ENCODE measurements around the gene FHOD3.

Gene FHOD3

GRCh38 chr18:36415171-36415570 lies 117.7 kb downstream of the FHOD3 start:
- no peak for DNase-seq

- DNase-seq: no peak
Measured at GRCh38 chr18:36415625-36416024, 118.1 kb downstream of the FHOD3 start.

- no peak for DNase-seq
Measured at GRCh38 chr18:36419188-36419899, 121.8 kb downstream of the FHOD3 start.

- DNase-seq: no peak
Measured at GRCh38 chr18:36419900-36420531, 122.5 kb downstream of the FHOD3 start.

GRCh38 chr18:36420826-36421225 lies 123.3 kb downstream of the FHOD3 start:
- no peak for DNase-seq

- DNase-seq: no peak
Measured at GRCh38 chr18:36424741-36425142, 127.2 kb downstream of the FHOD3 start.

- DNase-seq: no peak
Measured at GRCh38 chr18:36427369-36427768, 129.9 kb downstream of the FHOD3 start.

- no peak for DNase-seq
Measured at GRCh38 chr18:36427831-36428230, 130.3 kb downstream of the FHOD3 start.

- no peak for DNase-seq
Measured at GRCh38 chr18:36428431-36429029, 131.0 kb downstream of the FHOD3 start.

GRCh38 chr18:36432880-36433555 lies 135.5 kb downstream of the FHOD3 start:
- DNase-seq: no peak

- DNase-seq: no peak
Measured at GRCh38 chr18:36436387-36436786, 138.9 kb downstream of the FHOD3 start.

- no peak for DNase-seq
Measured at GRCh38 chr18:36440614-36441013, 143.1 kb downstream of the FHOD3 start.

- no peak for DNase-seq
Measured at GRCh38 chr18:36441426-36442240, 144.1 kb downstream of the FHOD3 start.

- no peak for DNase-seq
Measured at GRCh38 chr18:36442717-36443116, 145.2 kb downstream of the FHOD3 start.

- DNase-seq: no peak
Measured at GRCh38 chr18:36446059-36446458, 148.5 kb downstream of the FHOD3 start.

- DNase-seq: no peak
Measured at GRCh38 chr18:36448384-36449290, 151.1 kb downstream of the FHOD3 start.

GRCh38 chr18:36449451-36449850 lies 151.9 kb downstream of the FHOD3 start:
- DNase-seq: no peak

GRCh38 chr18:36450264-36450663 lies 152.8 kb downstream of the FHOD3 start:
- no peak for DNase-seq

- DNase-seq: no peak
Measured at GRCh38 chr18:36451454-36452251, 154.1 kb downstream of the FHOD3 start.

GRCh38 chr18:36454245-36454644 lies 156.7 kb downstream of the FHOD3 start:
- DNase-seq: no peak

All from inflammatory macrophage (primary cell).